Mesendoderm (in vitro differentiated cells): ENCODE data around the gene NTRK3.

Experiments used
- DNase-seq: peaks from one replicate; pipeline ENCODE4 v3.0.0; 2013
- H2AK5ac ChIP-seq: 2 replicates; pipeline ENCODE4 v1.6.1; 2013; ENCODE audit warnings: low read length, inconsistent platforms
- H2BK120ac ChIP-seq: 2 replicates; pipeline ENCODE4 v1.6.1; 2013; ENCODE audit warnings: low read depth, mild to moderate bottlenecking, low read length, moderate library complexity, mixed read lengths
- H2BK15ac ChIP-seq: replicated peaks from 2 replicates; pipeline ENCODE4 v1.6.1; 2013; ENCODE audit warnings: low read depth, mild to moderate bottlenecking, moderate library complexity
- H2BK5ac ChIP-seq: 2 replicates; pipeline ENCODE4 v1.6.1; 2013; ENCODE audit warnings: low read length, inconsistent platforms
- H3K18ac ChIP-seq: 2 replicates; pipeline ENCODE4 v1.6.1; 2013; ENCODE audit warnings: mild to moderate bottlenecking, low read length, mixed read lengths
- H3K23ac ChIP-seq: one replicate; pipeline ENCODE4 v1.6.1; 2013; ENCODE audit warnings: low read length
- H3K27ac ChIP-seq: 2 replicates; pipeline ENCODE4 v1.5.1; 2013; ENCODE audit warnings: low read depth, mild to moderate bottlenecking, inconsistent platforms, low read length, moderate library complexity
- H3K27me3 ChIP-seq: 2 replicates; pipeline ENCODE4 v1.6.1; 2013; ENCODE audit warnings: low read length, control low read depth, mild to moderate bottlenecking, inconsistent platforms; ENCODE audit not compliant: insufficient read depth, poor library complexity
- H3K36me3 ChIP-seq: 2 replicates; pipeline ENCODE4 v1.6.1; 2013; ENCODE audit warnings: low read length, inconsistent platforms; ENCODE audit not compliant: control insufficient read depth, insufficient read depth
- H3K4ac ChIP-seq: one replicate; pipeline ENCODE4 v1.6.1; 2013; ENCODE audit warnings: low read depth, mild to moderate bottlenecking, low read length, moderate library complexity
- H3K4me1 ChIP-seq: 2 replicates; pipeline ENCODE4 v1.6.1; 2013; ENCODE audit warnings: low read depth, low read length, inconsistent platforms; ENCODE audit not compliant: control insufficient read depth
- H3K4me2 ChIP-seq: 2 replicates; pipeline ENCODE4 v1.6.1; 2013; ENCODE audit warnings: low read length
- H3K4me3 ChIP-seq: 2 replicates; pipeline ENCODE4 v1.5.1; 2013; ENCODE audit warnings: mild to moderate bottlenecking, low read length
- H3K56ac ChIP-seq: one replicate; pipeline ENCODE4 v1.6.1; 2013; ENCODE audit warnings: low read length
- H3K79me1 ChIP-seq: 2 replicates; pipeline ENCODE4 v1.6.1; 2013; ENCODE audit warnings: low read length, inconsistent platforms
- H3K79me2 ChIP-seq: 2 replicates; pipeline ENCODE4 v1.6.1; 2013; ENCODE audit warnings: mild to moderate bottlenecking, low read length; ENCODE audit not compliant: control insufficient read depth, insufficient read depth
- H3K9ac ChIP-seq: 2 replicates; pipeline ENCODE4 v1.6.1; 2013; ENCODE audit warnings: low read length, inconsistent platforms
- H4K5ac ChIP-seq: one replicate; pipeline ENCODE4 v1.6.1; 2013; ENCODE audit warnings: low read length
- H4K8ac ChIP-seq: one replicate; pipeline ENCODE4 v1.6.1; 2013; ENCODE audit warnings: low read depth, mild to moderate bottlenecking, control low read depth, low read length, moderate library complexity
- WGBS: extraction: QIAGEN DNeasy Blood & Tissue Kit; methylation state at CpG from one replicate; pipeline ENCODE4 v1.1.7; 2013; ENCODE audit warnings: low lambda C conversion rate, missing lambda C conversion rate; ENCODE audit not compliant: insufficient coverage; ENCODE audit errors: extremely low coverage; 5-methylcytosine and 5-hydroxymethylcytosine counted together

Gene NTRK3

GRCh38 chr15:87906444-87906843 is 350.1 kb downstream of the NTRK3 start:
- 100% methylated on average over 3 of the region's 6 CpGs for WGBS
- H3K4ac ChIP-seq = no peak overlapping the region
- H3K4me2 ChIP-seq = no peak overlapping the region
- H3K27ac ChIP-seq = no peak overlapping the region
- no peak overlapping the region for H3K23ac ChIP-seq
- no peak overlapping the region for H4K5ac ChIP-seq
- no peak overlapping the region for H2BK5ac ChIP-seq
- no peaks in the 10 kb centered on the region for H3K4me1 ChIP-seq
- no peak overlapping the region for H2BK120ac ChIP-seq
- H3K27me3 ChIP-seq = no peaks in the 10 kb centered on the region
- no peaks in the 10 kb centered on the region for H3K36me3 ChIP-seq
- H3K18ac ChIP-seq = no peak overlapping the region
- no peak overlapping the region for H3K9ac ChIP-seq
- H2BK15ac ChIP-seq = no peak overlapping the region
- no peaks in the 10 kb centered on the region for H3K79me2 ChIP-seq
- H3K79me1 ChIP-seq = no peaks in the 10 kb centered on the region
- H3K4me3 ChIP-seq = no peak overlapping the region
- H2AK5ac ChIP-seq = no peak overlapping the region
- no peak overlapping the region for H3K56ac ChIP-seq
- DNase-seq = no peak
- H4K8ac ChIP-seq = no peak overlapping the region

GRCh38 chr15:87902772-87903426 is 353.6 kb downstream of the NTRK3 start:
- H3K4me1 ChIP-seq = no peaks in the 10 kb centered on the region
- H3K18ac ChIP-seq = no peak overlapping the region
- no peak overlapping the region for H3K27ac ChIP-seq
- no peak overlapping the region for H2BK120ac ChIP-seq
- no peak overlapping the region for H4K5ac ChIP-seq
- H2AK5ac ChIP-seq = no peak overlapping the region
- no peak for DNase-seq
- H2BK5ac ChIP-seq = no peak overlapping the region
- no peak overlapping the region for H3K56ac ChIP-seq
- H3K36me3 ChIP-seq = no peaks in the 10 kb centered on the region
- H3K9ac ChIP-seq = no peak overlapping the region
- no peak overlapping the region for H3K4me3 ChIP-seq
- WGBS = no CpG with 5 or more reads among the region's 10 CpGs
- no peaks in the 10 kb centered on the region for H3K79me2 ChIP-seq
- no peak overlapping the region for H4K8ac ChIP-seq
- no peak overlapping the region for H3K4ac ChIP-seq
- no peaks in the 10 kb centered on the region for H3K27me3 ChIP-seq
- no peak overlapping the region for H3K23ac ChIP-seq
- H3K79me1 ChIP-seq = no peaks in the 10 kb centered on the region
- H2BK15ac ChIP-seq = no peak overlapping the region
- H3K4me2 ChIP-seq = no peak overlapping the region

GRCh38 chr15:87901926-87902690 is 354.4 kb downstream of the NTRK3 start:
- Histone ChIP-seq H3K4me1 (no peaks in the 10 kb centered on the region), H3K4me2 (no peak overlapping the region), H3K56ac (no peak overlapping the region), H3K27ac (no peak overlapping the region), H3K4me3 (no peak overlapping the region), H3K36me3 (no peaks in the 10 kb centered on the region), H3K4ac (no peak overlapping the region), H2BK15ac (no peak overlapping the region), H3K18ac (no peak overlapping the region), H4K8ac (no peak overlapping the region), H3K9ac (no peak overlapping the region), H4K5ac (no peak overlapping the region), H2AK5ac (no peak overlapping the region), H3K79me1 (no peaks in the 10 kb centered on the region), H3K27me3 (no peaks in the 10 kb centered on the region), H3K23ac (no peak overlapping the region), H3K79me2 (no peaks in the 10 kb centered on the region), H2BK5ac (no peak overlapping the region), H2BK120ac (no peak overlapping the region)
- DNase-seq = no peak
- no CpG with 5 or more reads among the region's 3 CpGs for WGBS

- H3K27ac ChIP-seq = no peak overlapping the region
Measured at GRCh38 chr15:87901008-87901407, 355.5 kb downstream of the NTRK3 start.

GRCh38 chr15:87896936-87897335 is 359.6 kb downstream of the NTRK3 start:
- Histone ChIP-seq H3K4me3 (no peak overlapping the region), H3K4ac (no peak overlapping the region), H3K23ac (no peak overlapping the region), H3K79me2 (no peaks in the 10 kb centered on the region), H3K36me3 (no peaks in the 10 kb centered on the region), H3K56ac (no peak overlapping the region), H3K4me1 (no peaks in the 10 kb centered on the region), H3K4me2 (no peak overlapping the region), H2AK5ac (no peak overlapping the region), H2BK120ac (no peak overlapping the region), H4K8ac (no peak overlapping the region), H4K5ac (no peak overlapping the region), H3K27me3 (no peaks in the 10 kb centered on the region), H3K9ac (no peak overlapping the region), H3K27ac (no peak overlapping the region), H2BK5ac (no peak overlapping the region), H3K18ac (no peak overlapping the region), H3K79me1 (no peaks in the 10 kb centered on the region), H2BK15ac (no peak overlapping the region)
- WGBS = no CpG with 5 or more reads among the region's 4 CpGs
- no peak for DNase-seq

More at GRCh38 chr15:87901008-87901407, 355.5 kb downstream of the NTRK3 start:
- no peak overlapping the region for H3K18ac ChIP-seq
- no peak overlapping the region for H2BK5ac ChIP-seq
- no peak overlapping the region for H2BK120ac ChIP-seq
- no peak overlapping the region for H3K4ac ChIP-seq
- H4K5ac ChIP-seq = no peak overlapping the region
- no peaks in the 10 kb centered on the region for H3K27me3 ChIP-seq
- no peaks in the 10 kb centered on the region for H3K79me1 ChIP-seq
- no peaks in the 10 kb centered on the region for H3K4me1 ChIP-seq
- no peak overlapping the region for H3K56ac ChIP-seq
- no peak overlapping the region for H3K9ac ChIP-seq
- no peak for DNase-seq
- H3K36me3 ChIP-seq = no peaks in the 10 kb centered on the region
- no peak overlapping the region for H2BK15ac ChIP-seq
- H3K4me3 ChIP-seq = no peak overlapping the region
- H3K23ac ChIP-seq = no peak overlapping the region
- no peak overlapping the region for H2AK5ac ChIP-seq
- H4K8ac ChIP-seq = no peak overlapping the region
- no peaks in the 10 kb centered on the region for H3K79me2 ChIP-seq
- no CpG with 5 or more reads among the region's 1 CpG for WGBS
- no peak overlapping the region for H3K4me2 ChIP-seq
